Choroid plexus epithelial cell (primary cell): ENCODE measurements around the gene CACNA1E.

Source experiments
- DNase-seq: peaks from one replicate; pipeline ENCODE4 v3.0.0-alpha.2; 2010; ENCODE audit warnings: low read depth
- H3K4me3 ChIP-seq: 2 replicates; pipeline ENCODE4 v1.5.1; 2011; ENCODE audit warnings: low read depth, mild to moderate bottlenecking, control low read depth, low read length, moderate library complexity
- TF ChIP-seq, protein P1 (sequence below): conservative IDR thresholded peaks from 2 replicates; pipeline ENCODE4 v1.5.1; 2011; ENCODE audit warnings: low read depth, mild to moderate bottlenecking, control low read depth, inconsistent platforms, low read length, moderate library complexity

The CACNA1E gene

DNA sequence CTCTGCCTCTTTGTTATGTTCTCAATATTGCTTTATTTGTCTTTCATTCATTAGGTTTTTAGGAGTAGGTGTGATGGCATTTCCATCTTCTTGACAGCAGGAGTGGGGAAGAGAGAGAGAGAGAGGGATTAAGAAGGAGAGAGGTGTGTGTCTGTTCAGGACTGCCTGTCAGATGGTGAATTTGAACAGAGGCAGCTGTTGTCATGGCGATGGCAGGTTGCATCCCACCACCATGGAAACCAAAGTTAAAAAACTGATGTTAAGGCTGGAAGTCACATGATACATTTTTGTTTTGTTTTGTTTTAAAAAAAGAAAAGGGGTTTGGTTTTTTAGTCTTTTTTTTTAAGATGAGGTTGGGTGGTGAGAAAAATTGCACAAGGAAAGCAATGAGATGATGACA, 18.3 kb downstream of the CACNA1E start:
- H3K4me3 ChIP-seq = no peak overlapping the region
- TF ChIP-seq, protein P1, sequence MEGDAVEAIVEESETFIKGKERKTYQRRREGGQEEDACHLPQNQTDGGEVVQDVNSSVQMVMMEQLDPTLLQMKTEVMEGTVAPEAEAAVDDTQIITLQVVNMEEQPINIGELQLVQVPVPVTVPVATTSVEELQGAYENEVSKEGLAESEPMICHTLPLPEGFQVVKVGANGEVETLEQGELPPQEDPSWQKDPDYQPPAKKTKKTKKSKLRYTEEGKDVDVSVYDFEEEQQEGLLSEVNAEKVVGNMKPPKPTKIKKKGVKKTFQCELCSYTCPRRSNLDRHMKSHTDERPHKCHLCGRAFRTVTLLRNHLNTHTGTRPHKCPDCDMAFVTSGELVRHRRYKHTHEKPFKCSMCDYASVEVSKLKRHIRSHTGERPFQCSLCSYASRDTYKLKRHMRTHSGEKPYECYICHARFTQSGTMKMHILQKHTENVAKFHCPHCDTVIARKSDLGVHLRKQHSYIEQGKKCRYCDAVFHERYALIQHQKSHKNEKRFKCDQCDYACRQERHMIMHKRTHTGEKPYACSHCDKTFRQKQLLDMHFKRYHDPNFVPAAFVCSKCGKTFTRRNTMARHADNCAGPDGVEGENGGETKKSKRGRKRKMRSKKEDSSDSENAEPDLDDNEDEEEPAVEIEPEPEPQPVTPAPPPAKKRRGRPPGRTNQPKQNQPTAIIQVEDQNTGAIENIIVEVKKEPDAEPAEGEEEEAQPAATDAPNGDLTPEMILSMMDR = no peak
- no peak for DNase-seq

DNA sequence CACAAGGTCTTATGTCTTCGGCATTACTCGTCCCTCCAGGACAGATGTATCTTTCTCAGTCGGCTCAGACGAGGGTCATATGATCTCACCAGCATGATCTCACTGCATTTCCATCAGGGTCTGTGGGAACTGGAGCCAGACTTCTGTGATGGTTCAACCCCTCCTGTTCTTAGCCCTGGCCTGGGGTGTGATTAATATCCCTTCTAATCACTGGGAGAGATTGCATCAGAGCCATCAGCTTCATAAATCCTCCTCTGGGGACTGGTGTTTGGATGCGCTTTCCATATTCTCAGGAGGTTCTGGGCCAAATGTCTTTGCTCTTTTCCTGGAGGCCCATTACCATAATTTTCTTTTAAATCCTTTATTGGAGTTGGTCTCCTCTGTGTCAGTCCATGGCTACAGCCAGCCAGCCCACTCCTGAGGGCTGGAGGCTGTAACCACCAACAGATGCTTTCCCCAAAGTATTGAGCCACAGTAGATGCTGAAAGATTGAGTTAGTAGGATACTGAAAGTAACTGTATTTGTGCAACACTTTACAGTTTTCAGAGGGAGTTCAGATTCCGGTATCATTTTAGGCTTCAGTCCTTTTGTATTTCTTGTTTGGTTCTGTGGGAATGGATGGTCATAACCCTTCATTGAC, 20.0 kb downstream of the CACNA1E start:
- H3K4me3 ChIP-seq = no peak overlapping the region
- no peak for DNase-seq
- TF ChIP-seq, protein P1 = no peak

DNA sequence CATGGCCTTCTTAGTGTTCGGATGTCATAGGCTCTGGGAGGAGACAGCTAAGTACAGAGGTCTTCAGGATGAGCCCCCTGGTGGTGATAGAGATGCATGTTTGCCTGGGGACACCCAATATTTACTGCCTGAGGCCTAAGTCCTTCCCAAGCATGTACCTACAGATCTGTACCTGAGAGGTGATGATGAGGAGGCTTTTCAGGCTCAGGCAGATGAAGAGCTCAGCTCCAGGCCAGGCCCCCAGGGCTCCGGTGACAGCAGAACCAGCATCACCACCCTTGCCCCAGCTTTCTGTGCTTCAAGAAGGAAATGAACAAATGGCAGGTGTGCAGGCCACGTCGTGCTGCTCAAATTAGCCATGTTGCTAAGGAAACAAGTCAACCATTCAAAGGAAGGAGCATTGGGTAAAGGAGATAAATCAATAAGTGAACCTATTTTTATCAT, 21.1 kb downstream of the CACNA1E start:
- no peak overlapping the region for H3K4me3 ChIP-seq
- peak; percentile 5 for DNase-seq
- TF ChIP-seq, protein P1 = peak; percentile 6

DNA sequence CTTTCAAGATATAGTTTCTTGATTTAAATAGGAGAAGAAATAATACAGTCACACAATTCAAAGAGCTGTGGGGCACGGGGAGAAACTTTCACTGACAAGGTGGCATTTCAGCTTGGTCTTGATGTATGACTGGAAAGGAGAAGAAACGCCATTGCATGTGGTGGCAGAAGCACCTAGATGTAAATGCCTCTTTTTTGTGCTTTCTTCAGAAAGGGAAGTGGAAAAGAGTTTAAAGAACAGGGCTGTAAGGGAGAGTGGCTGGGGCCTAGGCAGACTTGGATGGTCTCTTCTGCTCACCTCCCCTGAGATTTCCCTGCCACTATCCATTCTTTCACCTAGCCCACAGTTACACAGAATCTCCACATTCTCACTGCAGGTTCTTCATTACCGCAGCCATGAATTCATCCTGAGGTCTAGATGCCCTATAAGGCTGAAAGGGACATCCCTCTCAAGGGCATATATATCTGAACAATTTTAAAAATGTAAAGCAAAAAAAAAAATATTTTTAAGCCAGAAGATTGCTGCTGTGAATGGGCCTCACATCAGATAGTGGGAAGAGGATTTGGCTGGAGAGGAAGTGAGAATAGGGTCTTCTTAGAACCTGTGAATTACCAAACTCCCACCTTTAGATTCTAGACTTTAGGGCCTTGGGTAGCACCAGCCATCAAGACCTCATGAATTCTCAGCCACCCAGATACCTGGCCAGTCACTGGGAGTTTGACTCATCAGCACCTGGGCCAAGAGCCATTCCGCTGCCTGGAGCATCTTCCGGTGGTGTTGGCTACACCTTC, 23.4 kb downstream of the CACNA1E start:
- TF ChIP-seq, protein P1 = no peak
- no peak for DNase-seq
- H3K4me3 ChIP-seq = no peak overlapping the region

DNA sequence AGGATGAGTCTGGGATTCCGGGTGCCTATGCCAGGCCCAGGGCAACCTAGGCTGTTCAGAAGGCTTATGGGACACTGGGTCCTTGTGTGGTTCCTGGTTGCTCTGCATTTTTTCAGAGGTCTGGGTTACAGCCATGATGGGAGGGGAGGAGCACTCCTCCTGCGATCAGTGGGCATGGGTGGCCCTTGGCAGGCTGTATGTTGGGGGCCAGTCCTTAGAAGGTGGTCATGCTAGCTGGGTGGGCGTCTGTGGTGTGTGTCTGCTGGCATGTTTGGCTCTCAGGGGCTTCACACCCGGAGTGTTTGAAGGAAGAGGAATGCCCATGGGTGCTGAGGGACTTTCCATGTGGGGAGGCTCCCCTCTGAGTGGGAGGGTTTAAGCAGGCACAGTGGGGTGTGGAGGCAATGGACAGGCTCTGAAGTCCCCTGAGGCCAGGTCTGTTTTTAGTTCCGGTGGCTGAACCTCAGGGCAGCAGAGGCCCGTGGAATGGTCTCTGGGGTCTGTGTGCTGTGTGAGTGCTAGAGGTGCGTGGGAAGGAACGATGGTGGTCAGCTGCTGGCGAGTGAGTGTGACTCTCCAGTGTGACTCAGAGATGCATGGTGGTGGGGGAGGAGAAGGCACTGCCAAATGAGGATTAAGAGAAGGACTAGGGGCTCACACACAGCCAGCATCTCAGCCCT, 25.3 kb downstream of the CACNA1E start:
- DNase-seq = no peak
- TF ChIP-seq, protein P1 = no peak
- H3K4me3 ChIP-seq = no peak overlapping the region

DNA sequence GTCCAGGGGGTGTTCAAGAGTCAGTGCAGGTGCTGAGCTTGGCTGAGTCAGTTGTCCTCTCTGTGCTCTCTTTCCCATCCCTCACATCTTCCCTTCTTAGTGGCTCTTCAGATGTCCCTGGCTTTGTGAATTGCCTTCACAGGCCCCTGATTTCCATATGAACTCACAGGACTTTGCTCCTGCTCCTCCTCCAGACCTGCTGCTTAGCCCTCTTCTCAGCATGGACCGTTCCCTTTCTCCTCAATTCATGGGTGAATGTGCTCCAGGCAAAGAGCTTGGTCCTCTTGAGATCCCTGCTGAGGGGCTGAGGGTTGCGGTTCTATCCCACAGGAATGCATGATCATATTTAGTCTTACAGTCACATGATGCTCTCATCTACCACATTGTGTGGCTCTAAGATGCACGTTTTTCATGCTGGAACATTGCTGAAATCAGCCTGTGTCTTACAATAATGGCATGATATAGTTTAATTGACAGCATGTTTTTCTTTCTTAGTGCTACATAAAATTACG, 30.5 kb downstream of the CACNA1E start:
- H3K4me3 ChIP-seq = no peak overlapping the region
- no peak for DNase-seq
- TF ChIP-seq, protein P1 = no peak
